BLaER1 treated with 17β-estradiol and CSF1 and Interleukin-3, amounts not matched to agents 10 nM and 100 nM (cell line): ENCODE data around the gene ZYG11B.
"Not testable (repeated sequence)": the region's sequence is repeated elsewhere in the genome, so short reads cannot be mapped to it uniquely, and the experiment has no call there.

ENCODE experiments used
- H3K27ac ChIP-seq, 11 experiments: shearing (Covaris generic); formaldehyde crosslinking; 2 replicates each; pipeline ENCODE4 v1.8.1; 2022
- H3K27me3 ChIP-seq, 11 experiments: shearing (Covaris generic); formaldehyde crosslinking; 2 replicates each; pipeline ENCODE4 v1.8.1; 2022
- H3K36me3 ChIP-seq, 11 experiments: shearing (Covaris generic); formaldehyde crosslinking; 2 replicates each; pipeline ENCODE4 v1.8.1; 2022
- H3K4me1 ChIP-seq, 10 experiments: shearing (Covaris generic); formaldehyde crosslinking; 2 replicates each; pipeline ENCODE4 v1.8.1; 2022
- H3K4me2 ChIP-seq, 11 experiments: shearing (Covaris generic); formaldehyde crosslinking; 2 replicates each; pipeline ENCODE4 v1.8.1; 2022
- H3K4me3 ChIP-seq, 10 experiments: shearing (Covaris generic); formaldehyde crosslinking; 2 replicates each; pipeline ENCODE4 v1.8.1; 2022
- H3K9ac ChIP-seq, 11 experiments: shearing (Covaris generic); formaldehyde crosslinking; 2 replicates each; pipeline ENCODE4 v1.8.1; 2022
- H3K9me3 ChIP-seq, 11 experiments: shearing (Covaris generic); formaldehyde crosslinking; replicated peaks in 1 of 11; 2 replicates each; pipeline ENCODE4 v1.8.1; 2022
- H4K20me1 ChIP-seq, 11 experiments: shearing (Covaris generic); formaldehyde crosslinking; 2 replicates each; pipeline ENCODE4 v1.8.1; 2022
- Cebpa-rat ChIP-seq, 11 experiments: shearing (Covaris generic); IDR thresholded peaks; 2 replicates each; pipeline ENCODE4 v1.8.1; 2022

ZYG11B gene

DNA sequence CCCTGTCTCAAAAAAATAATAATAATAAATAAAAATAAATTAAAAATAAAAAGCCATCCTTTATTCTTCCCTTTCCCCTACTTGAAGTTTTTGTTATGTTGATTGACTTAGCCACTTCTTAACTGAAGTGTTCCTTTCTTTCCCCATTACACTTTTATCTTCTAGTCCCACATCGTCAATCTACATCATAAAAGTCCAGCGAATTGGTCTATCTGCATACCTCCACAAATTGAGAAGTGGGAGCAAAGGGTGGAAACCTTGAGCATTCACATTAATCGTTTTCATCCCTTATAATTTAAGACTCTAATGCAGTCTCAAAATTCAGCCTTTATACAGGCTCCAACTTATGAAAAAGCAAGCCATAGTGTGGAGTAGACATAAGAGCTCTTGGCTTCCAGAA is 109.8 kb downstream of the ZYG11B start:
- H3K27ac ChIP-seq: no peak overlapping the region
- no peaks in the 10 kb centered on the region for H3K4me1 ChIP-seq
- no peaks in the 10 kb centered on the region for H4K20me1 ChIP-seq
- H3K27me3 ChIP-seq: peaks cover 0 to under 1% (median 0%) of the 10 kb centered on the region in 11 experiments; a peak in 4 of 22 replicates
- no peaks in the 10 kb centered on the region for H3K9me3 ChIP-seq
- H3K36me3 ChIP-seq: no peaks in the 10 kb centered on the region
- H3K4me3 ChIP-seq: no peak overlapping the region
- no peak overlapping the region for H3K4me2 ChIP-seq
- no peak for TF ChIP-seq Cebpa-rat (IDR thresholded peaks at IDR 0.05)
- H3K9ac ChIP-seq: no peak overlapping the region

DNA sequence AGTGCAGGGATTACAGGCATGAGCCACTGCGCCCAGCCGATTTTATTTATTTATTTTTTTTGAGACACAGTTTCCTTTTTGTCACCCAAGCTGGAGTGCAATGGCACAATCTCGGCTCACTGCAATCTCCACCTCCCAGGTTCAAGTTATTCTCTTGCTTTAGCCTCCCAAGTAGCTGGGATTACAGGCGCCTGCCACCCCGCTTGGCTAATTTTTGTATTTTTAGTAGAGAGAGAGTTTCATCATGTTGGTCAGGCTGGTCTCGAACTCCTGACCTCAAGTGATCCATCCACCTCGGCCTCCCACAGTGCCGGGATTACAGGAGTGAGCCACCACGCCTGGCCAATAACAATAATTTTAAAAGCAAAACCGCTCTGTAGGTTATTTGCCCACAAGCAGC is 112.9 kb downstream of the ZYG11B start:
- H3K4me2 ChIP-seq, H3K4me3 ChIP-seq, H3K36me3 ChIP-seq, H4K20me1 ChIP-seq, H3K27ac ChIP-seq, H3K9ac ChIP-seq, H3K4me1 ChIP-seq: not testable (repeated sequence)
- H3K27me3 ChIP-seq: peaks cover 23 to 32% (median 28%) of the 10 kb centered on the region in 11 experiments
- peaks cover 14 to 17% (median 16%) of the 10 kb centered on the region in 11 experiments for H3K9me3 ChIP-seq

DNA sequence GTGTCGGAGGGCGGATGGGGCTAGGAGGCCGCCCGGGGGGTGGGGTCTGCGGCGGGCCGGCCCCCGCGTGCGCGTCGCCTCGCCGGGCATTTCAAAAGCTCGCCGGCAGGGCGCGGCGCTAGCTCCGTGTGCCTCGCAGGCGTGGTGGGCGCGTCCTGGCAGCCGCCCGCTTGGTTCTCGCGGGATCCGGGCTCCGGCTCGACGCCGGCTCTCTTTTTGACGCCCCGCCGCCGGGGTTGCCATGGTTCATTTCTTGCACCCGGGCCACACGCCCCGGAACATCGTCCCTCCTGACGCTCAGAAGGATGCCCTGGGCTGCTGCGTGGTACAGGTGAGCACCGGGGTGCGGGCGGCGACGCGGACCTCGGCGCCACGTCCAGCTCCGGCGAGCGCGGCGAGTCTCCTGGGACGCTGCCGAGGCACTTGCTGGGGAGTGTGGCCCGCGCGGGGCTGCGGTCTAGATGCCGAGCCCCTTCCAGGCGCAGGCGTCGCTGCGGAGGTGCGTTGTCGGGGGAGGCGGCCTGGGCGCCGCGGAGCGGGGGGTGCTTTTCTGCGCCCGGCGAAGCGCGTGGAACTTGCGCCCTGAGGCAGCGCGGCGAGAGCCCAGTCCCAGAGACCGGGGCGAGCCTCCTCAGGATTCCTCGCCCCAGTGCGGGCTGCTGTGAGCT is 116.5 kb downstream of the ZYG11B start, which contains the start of gene ZYG11A:
Gene ZYG11A, plus strand, starts transcription at position 118 of the 668 bp plus-strand sequence. Its CDS starts 124 bp downstream, at position 242.
- no peaks in the 10 kb centered on the region for H3K36me3 ChIP-seq
- H3K4me3 ChIP-seq: peak within 1 kb of the TSS; percentile 35 to 59 (median 44); a peak in 16 of 20 replicates
- H3K27ac ChIP-seq: no peak within 1 kb of the TSS
- H4K20me1 ChIP-seq: no peaks in the 10 kb centered on the region
- TF ChIP-seq Cebpa-rat (IDR thresholded peaks at IDR 0.05): no peak
- peak within 1 kb of the TSS; percentile 43 to 89 (median 70) for H3K4me2 ChIP-seq
- peak within 1 kb of the TSS in 3 of 11 experiments; percentile 3 to 50 (median 33); a peak in 3 of 22 replicates for H3K9ac ChIP-seq
- peaks cover 0 to 7% (median 6%) of the 10 kb centered on the region in 10 experiments; a peak in 7 of 20 replicates for H3K4me1 ChIP-seq
- peaks cover 23 to 33% (median 28%) of the 10 kb centered on the region in 11 experiments for H3K27me3 ChIP-seq
- H3K9me3 ChIP-seq: peaks cover 14 to 17% (median 16%) of the 10 kb centered on the region in 11 experiments

DNA sequence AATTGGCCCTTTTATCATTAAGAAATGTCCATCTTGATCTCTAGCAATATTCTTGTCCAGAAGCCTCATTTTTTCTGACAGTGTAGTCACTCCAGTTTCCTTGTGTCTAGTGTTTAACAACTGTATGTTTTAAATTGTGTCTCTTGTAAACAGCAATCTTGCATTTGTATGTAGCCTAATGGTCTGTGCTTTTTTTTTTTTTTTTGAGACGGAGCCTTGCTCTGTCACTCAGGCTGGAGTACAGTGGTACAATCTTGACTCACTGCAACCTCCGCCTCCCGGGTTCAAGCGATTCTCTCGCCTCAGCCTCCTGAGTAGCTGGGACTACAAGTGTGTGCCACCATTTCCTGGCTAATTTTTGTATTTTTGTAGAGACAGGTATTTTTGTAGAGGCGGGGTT is 118.9 kb downstream of the ZYG11B start:
- Histone ChIP-seq H3K9me3 (peaks cover 14 to 17% (median 16%) of the 10 kb centered on the region in 11 experiments), H3K27me3 (peaks cover 23 to 33% (median 28%) of the 10 kb centered on the region in 11 experiments)
- H3K4me3 ChIP-seq, H3K4me1 ChIP-seq, H4K20me1 ChIP-seq, H3K36me3 ChIP-seq, H3K9ac ChIP-seq, H3K27ac ChIP-seq, H3K4me2 ChIP-seq: not testable (repeated sequence)

DNA sequence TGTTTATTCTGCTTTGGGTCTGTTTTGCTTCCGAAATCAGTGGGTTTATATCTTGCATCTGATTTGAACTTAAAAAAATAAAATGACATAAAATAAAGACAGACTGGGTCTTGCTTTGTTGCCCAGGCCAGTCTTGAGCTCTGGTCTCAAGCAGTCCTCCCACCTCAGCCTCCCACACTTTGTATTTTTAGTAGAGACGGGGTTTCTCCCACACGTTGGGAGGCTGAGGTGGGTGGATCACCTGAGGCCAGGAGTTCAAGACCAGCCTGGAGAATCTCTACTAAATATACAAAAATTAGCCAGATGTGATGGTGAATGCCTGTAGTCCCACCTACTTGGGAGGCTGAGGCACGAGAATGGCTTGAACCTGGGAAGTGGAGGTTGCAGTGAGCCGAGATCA is 122.2 kb downstream of the ZYG11B start:
- peaks cover 6 to 9% (median 8%) of the 10 kb centered on the region in 11 experiments for H3K27me3 ChIP-seq
- H3K9ac ChIP-seq: no peak overlapping the region
- peaks cover 4 to 7% (median 6%) of the 10 kb centered on the region in 11 experiments; a peak in 21 of 22 replicates for H3K9me3 ChIP-seq
- no peak overlapping the region for H3K27ac ChIP-seq
- no peak overlapping the region for H3K4me2 ChIP-seq
- H4K20me1 ChIP-seq: no peaks in the 10 kb centered on the region
- no peaks in the 10 kb centered on the region for H3K4me1 ChIP-seq
- no peak for TF ChIP-seq Cebpa-rat (IDR thresholded peaks at IDR 0.05)
- no peak overlapping the region for H3K4me3 ChIP-seq
- H3K36me3 ChIP-seq: no peaks in the 10 kb centered on the region

DNA sequence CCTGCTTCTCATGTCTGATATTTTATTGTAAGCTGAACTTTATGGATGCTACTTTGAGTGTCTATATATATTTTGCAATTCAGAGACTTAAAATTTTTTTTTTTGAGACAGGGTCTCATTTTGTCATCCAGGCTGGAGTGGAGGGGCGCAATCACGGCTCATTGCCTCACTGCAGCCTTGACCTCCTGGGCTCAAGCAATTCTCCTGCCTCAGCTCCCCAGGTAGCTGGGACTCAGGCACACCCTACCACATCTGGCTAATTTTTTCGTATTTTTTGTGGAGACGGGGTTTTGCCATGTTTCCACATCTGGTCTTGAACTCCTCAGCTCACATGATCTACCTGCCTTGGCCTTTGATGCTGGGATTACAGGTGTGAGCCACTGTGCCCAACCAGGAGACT is 124.7 kb downstream of the ZYG11B start:
- Histone ChIP-seq H3K27me3 (no peaks in the 10 kb centered on the region), H3K36me3 (no peaks in the 10 kb centered on the region), H3K4me3 (no peak overlapping the region), H3K9me3 (no peaks in the 10 kb centered on the region), H3K4me2 (no peak overlapping the region), H4K20me1 (no peaks in the 10 kb centered on the region), H3K27ac (no peak overlapping the region), H3K4me1 (no peaks in the 10 kb centered on the region), H3K9ac (no peak overlapping the region)
- no peak for TF ChIP-seq Cebpa-rat (IDR thresholded peaks at IDR 0.05)

DNA sequence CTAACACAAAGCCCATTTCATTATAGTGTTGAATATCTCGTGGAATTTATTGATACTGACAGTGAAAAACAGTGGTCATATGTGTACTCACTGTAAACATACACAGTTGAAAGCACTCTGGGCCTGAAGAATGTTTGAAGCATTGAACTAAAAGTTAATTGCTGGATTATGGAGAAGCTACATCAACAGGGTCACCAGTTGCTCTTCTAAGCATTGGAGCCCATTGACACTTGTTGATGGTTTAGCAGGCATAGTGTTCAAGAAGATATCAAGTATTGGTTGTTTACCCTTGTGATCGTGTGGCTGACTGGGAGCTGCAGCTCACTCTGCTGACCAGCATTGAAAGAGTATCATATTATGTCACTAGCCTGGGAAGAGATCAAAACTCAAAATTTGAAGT is 126.6 kb downstream of the ZYG11B start:
- Histone ChIP-seq H4K20me1 (no peaks in the 10 kb centered on the region), H3K9ac (no peak overlapping the region), H3K36me3 (no peaks in the 10 kb centered on the region), H3K4me3 (no peak overlapping the region), H3K4me2 (no peak overlapping the region), H3K4me1 (no peaks in the 10 kb centered on the region), H3K27me3 (no peaks in the 10 kb centered on the region), H3K9me3 (no peaks in the 10 kb centered on the region), H3K27ac (no peak overlapping the region)
- TF ChIP-seq Cebpa-rat (IDR thresholded peaks at IDR 0.05): no peak

DNA sequence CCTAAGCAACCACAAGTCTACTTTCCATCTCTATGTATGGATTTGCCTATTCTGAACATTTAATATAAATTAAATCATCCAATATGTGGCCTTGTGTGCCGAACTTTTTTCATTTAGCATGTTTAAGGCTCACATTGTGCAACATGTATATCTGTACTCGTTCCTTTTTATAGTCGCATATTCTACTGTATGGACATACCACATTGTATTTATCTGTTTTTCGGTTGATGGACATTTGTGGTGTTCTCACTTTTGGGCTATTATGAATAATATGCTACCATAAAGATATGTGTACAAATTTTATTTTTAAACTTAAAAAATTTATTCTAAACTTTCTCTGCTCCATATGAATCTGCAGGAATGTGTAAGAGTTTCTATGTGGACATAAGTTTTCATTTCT is 129.3 kb downstream of the ZYG11B start:
- Histone ChIP-seq H4K20me1 (no peaks in the 10 kb centered on the region), H3K36me3 (no peaks in the 10 kb centered on the region), H3K4me2 (no peak overlapping the region), H3K9me3 (no peaks in the 10 kb centered on the region), H3K9ac (no peak overlapping the region), H3K4me1 (no peaks in the 10 kb centered on the region), H3K27me3 (no peaks in the 10 kb centered on the region), H3K27ac (no peak overlapping the region), H3K4me3 (no peak overlapping the region)
- TF ChIP-seq Cebpa-rat (IDR thresholded peaks at IDR 0.05): no peak

DNA sequence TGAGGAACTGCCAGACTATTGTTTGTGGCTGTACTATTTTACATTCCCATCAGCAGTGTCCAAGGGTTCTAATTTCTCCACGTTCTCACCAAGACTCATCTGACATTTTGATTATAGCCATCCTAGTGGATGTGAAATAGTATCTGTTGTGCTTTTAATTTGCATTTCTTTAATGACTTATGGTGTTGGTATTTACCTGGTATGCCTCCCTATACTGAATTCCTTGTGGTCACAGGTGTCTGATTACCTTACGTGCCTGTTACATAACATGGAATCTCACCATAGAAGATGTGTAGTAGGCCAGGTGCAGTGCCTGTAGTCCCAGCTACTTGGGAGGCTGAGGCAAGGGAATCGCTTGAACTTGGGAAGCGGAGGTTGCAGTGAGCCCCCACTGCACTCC is 129.8 kb downstream of the ZYG11B start:
- H3K27me3 ChIP-seq: no peaks in the 10 kb centered on the region
- no peaks in the 10 kb centered on the region for H4K20me1 ChIP-seq
- H3K27ac ChIP-seq: no peak overlapping the region
- H3K9ac ChIP-seq: no peak overlapping the region
- H3K4me2 ChIP-seq: no peak overlapping the region
- H3K4me1 ChIP-seq: no peaks in the 10 kb centered on the region
- no peak for TF ChIP-seq Cebpa-rat (IDR thresholded peaks at IDR 0.05)
- H3K9me3 ChIP-seq: no peaks in the 10 kb centered on the region
- H3K4me3 ChIP-seq: no peak overlapping the region
- no peaks in the 10 kb centered on the region for H3K36me3 ChIP-seq

DNA sequence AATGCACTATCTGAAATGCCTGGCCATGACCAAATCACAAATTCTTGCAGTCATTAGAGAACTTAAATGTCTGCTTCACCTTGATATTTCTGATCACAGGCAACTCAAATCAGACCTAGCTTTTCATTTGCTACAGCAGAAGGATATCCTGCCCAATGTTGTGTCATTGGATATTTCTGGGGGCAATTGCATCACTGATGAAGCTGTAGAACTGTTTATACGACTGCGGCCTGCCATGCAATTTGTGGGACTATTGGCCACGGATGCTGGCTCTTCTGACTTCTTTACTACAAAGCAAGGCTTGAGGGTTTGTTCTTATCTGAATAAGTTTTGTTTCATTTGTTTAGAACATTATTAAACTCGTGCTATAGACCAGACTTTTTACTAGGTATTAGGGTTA is 131.2 kb downstream of the ZYG11B start:
- no peak for TF ChIP-seq Cebpa-rat (IDR thresholded peaks at IDR 0.05)
- Histone ChIP-seq H3K27ac (no peak overlapping the region), H4K20me1 (no peaks in the 10 kb centered on the region), H3K9me3 (no peaks in the 10 kb centered on the region), H3K27me3 (no peaks in the 10 kb centered on the region), H3K4me2 (no peak overlapping the region), H3K36me3 (no peaks in the 10 kb centered on the region), H3K9ac (no peak overlapping the region), H3K4me1 (no peaks in the 10 kb centered on the region), H3K4me3 (no peak overlapping the region)
